Amniotic epithelial cell (primary cell): ENCODE results near the gene ZNF143.
"Not testable (repeated sequence)": the region's sequence is repeated elsewhere in the genome, so short reads cannot be mapped to it uniquely, and the experiment has no call there.

Experiments
- DNase-seq: peaks from one replicate; pipeline ENCODE4 v3.0.0-alpha.2; 2010; ENCODE audit warnings: low read depth

Gene ZNF143

DNA sequence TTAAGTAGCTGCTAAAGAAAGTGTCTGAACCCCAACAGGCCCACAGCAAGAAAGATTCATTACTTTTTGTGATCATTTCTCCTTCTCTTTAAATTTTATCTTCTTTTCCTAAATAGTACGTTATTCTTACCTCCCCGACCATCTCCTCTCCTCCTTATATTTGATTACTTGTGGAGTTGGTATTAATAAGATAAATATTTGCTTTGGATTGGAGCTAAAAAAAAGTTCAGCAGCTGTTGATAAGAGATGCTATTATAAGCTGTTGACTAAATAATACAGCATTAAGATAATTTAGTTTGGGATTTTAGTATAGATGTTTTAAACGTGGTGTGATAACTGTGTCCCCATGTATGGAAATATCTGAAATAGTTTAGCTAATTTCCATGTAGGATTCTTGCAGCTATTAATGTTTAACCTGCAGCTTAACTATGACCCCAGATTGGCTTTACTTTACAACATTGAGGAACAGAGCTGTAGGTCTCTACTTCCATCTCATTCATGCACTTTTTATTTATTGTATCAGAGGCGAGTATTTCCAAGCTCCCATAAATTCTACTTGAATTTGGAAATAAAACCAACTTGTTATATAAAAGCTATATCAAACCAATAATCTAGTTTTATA lies 37.8 kb downstream of the ZNF143 start:
- DNase-seq: no peak

DNA sequence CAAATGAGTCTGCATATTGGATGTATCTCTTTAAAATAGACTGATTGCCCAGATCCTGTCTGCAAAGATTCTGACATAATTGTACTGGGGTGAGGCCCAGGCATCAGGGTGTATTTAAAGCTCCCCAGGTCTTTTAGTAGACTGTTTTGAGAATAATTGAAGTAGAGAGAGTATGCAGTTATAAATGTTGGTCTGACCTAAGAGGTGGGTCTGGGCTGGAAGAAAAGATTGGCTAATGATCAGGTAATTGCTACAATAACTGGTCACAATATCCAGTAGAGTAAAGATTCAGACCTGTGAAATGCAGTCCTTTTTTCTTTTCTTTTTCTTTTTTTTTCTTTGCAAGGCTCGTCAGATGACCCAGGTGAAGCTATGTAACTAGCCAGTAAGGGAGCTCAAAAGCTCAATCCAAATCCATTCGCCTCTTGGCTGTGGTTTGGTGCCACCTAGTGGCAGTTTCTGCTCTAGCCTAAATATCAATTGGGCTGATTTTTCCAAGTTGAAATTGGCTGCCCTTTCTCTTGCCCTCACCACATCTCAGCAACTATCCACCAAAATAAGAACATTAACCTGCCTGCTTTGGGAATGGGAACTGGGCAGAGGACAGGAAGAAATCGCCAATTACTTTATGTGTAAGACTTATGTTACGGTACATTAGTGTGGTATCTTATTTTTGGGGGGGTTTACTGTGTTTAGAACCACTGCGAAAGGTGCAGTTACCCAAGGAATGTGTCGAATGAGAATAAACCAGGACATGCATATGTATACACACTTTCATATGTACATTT lies 45.9 kb downstream of the ZNF143 start:
- peak; percentile 73 for DNase-seq

DNA sequence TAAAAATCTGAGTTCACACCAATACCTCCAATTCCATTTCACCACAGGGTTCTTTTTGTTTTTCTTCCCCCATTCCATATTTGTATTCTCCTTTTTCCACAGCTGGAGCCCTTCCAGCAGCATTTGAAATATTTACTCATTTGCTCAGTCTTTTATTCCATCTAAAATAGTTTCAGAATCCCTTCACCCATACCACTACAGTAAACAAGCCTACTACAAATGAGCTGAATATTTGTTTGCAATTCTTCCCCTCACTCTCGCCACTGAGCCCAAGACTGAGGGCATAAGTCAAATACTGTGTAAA lies 46.4 kb downstream of the ZNF143 start:
- DNase-seq: no peak

DNA sequence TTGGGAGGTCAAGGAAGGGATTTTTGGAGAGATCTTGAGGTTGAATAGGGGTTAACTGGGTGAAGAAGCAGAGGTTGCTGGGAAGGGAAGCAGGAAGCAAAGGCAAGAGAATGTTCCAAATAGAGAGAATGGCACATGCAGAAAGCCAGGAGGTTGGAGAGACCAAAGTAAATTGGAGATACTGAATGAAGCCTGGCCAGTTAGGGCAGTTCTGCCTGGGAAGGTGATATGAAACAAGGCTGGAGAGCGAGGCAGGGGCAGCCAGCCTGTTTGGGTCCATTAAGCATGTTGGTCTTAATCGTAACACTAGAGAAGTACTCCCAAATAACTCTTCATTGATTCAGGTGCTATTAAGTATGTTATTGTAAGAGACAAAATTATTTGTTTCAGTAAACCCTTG lies 48.2 kb downstream of the ZNF143 start:
- no peak for DNase-seq

DNA sequence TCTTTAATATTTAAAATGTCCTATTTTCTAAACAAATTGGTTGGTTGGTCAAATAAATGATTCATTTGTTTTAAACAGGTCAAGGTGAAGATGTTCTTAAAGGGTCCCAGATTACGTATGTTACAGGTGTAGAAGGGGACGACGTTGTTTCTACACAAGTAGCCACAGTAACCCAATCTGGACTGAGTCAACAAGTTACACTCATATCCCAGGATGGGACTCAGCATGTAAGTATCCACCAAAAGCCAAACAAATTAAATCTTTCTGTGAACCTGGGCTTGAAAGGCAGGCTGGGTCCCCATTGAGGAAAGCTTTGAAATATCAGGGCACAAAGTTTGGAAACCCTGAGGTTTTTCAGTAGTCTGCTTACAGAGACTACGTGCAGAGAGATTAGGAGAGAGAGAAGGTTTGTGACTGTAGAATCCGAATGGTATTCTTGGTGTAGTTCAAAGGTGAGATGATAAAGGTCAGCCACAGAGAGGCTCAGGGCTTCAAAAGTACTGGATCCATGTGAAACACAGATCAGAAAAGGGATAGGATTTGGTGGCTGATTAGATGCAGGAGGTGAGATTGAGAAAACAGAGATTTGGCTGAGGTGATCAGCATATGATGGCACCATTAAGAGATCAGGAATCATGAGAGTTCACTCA lies 51.7 kb downstream of the ZNF143 start:
- no peak for DNase-seq

DNA sequence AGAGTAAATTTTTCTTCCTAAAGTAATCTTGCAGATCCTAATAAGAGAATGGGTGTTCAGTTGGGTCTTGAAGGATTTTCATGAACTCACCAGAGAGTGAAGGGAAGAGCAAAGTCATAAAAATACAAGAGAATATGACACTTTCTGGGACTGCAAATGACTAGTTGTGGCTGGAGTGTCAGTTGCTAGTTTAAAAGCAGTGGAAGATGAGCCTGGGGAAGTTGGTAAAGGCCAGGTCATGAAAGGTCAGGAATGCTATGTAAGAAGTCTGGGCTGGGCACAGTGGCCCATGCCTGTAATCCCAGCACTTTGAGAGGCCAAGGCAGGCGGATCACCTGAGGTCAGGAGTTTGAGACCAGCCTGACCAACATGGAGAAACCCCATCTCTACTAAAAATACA lies 53.8 kb downstream of the ZNF143 start:
- not testable (repeated sequence) for DNase-seq

DNA sequence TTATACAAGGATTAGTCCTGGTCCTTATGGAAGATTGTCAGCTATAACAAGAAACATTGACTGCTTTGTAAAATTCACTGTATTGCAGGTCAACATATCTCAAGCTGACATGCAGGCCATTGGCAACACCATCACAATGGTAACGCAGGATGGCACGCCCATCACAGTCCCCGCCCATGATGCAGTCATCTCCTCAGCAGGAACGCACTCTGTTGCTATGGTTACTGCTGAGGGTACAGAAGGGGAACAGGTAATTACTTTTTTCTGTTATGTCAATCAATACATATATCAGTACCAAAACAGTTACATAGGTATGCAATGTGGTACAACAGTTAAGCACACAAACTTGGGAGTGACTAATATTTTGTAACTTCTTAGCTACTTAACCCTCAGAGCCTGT lies 55.3 kb downstream of the ZNF143 start:
- no peak for DNase-seq

DNA sequence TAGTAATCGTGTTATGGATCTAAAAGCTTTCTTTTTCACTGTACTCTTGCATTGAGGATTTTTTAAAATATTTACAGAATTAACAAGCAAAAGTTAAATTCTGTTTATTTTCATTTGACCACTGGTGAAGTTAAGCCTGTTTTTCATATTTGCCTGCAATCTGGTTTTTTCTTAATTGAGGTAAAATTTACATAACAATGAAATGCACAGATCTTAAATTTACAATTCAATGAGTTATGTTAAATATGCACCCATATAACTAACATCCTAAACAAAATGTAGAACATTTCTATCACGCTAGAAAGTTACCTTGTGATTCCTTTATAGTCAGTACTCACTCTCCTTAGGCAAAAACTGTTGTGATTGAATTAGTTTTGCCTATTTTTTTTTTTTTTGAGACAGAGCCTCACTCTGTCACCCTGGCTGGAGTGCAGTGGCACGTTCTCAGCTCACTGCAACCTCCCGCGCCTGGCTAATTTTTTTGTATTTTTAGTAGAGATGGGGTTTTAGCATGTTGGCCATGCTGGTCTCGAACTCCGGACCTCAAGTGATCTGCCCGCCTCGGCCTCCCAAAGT lies 58.1 kb downstream of the ZNF143 start:
- DNase-seq: no peak

DNA sequence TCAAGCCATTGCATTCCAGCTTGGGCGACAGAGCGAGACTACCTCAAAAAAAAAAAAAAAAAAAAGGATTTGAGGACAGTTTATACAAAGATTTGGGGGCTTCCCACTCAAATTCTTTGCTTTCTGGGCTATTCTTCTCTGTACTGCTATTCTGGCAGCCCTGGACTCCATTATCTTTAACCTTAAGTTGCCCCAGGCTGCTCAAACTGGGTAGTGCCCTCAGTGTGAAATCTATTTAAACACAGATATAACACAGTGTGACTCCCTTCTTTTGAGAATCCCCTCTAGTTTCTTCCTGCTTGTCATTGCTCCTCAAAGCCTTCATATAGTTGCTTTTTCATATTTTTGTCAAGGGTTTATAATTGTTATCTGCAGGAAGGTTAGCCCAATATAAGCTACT lies 63.2 kb downstream of the ZNF143 start:
- no peak for DNase-seq

DNA sequence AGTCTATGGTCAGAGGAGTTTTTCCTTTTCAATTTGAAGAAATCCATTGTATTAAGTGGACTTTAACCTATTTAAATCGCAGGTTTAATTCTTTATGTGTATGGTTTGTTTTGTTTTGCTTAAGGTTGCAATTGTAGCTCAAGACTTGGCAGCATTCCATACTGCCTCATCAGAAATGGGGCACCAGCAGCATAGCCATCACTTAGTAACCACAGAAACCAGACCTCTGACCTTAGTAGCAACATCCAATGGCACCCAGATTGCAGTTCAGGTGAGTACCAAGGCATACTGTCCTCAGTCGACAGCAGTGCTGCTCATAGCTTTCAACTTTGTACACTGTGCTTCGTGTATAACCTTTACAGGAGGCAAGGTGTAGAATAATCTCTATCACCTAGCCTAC lies 64.3 kb downstream of the ZNF143 start:
- peak; percentile 20 for DNase-seq

DNA sequence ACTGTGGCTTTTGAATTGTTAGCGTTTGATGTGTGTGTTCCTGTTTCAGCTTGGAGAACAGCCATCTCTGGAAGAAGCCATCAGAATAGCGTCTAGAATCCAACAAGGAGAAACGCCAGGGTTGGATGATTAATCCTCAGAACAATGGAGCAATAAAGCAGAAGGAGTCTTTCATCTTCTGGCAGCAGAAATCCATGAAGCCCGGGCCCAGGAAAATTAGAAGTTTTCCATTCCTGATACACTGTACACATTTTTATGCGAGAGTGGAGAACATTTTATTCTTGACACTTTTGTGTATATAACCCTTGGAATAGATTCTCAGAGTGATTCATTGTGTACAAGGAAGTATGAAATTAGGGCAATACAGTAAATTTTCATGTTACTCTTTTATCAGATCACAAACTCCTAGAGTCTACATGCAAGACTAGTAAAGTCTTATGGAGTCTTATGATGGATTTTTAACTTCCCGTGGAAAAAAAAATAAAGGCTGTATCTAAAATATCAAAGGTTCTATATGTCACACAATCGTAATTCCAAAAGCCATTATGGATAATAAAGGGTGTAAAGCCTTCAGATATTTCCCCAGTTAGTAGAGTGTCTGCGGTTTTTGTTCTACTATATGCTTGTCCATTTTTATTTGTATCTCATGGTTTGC lies 66.8 kb downstream of the ZNF143 start:
- peak; percentile 82 for DNase-seq

DNA sequence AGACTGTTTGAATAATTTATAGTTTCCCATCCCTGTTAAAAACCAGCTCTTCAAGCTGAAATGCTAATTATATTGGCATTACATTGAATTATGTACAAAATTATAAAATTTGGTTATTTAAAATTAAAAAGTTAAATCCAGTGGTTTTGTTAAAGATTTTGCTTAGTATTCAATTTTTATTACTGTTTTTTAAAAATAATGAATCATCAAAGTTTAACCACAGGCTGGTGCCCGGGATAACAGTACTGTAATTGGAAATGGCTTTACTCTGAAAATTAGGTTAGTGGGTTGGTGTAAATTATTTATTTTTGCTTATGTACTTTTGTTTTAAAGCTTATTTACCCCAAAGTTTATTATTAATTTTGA lies 67.3 kb downstream of the ZNF143 start:
- no peak for DNase-seq

DNA sequence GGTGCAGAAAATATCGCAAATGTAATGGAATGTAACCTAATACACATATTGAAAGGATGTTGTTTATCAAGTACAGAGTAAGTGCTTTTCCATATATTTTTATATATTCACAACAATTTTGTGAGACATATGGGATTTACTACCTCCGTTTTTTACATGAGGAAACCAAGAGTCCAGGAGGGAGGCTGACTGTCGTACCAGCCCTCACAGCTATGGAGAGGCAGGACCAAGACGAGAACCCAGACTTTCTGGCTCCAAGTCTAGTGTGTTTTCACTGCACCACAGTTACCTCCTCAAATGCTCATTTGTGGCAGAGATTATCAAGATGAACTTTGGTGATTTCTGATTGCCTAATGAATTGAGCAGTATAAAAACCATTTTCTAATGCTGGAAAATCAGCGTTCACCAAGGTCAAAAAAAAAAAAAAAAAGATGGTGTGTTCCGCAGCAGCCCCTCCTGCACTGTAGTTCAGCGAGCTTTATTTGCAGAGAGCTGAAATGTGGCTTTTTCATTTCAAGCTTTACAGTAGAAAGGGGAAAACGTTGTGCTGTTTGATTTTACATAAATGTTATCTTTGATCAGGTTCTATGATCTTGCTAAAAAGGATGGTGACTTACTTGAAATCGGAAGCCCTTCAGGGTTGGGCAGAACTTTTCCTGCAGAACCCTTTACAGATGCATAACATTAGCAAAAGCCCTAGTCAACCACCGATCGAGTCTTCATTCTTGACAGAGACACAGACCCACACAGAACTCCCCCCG lies 67.9 kb downstream of the ZNF143 start:
- no peak for DNase-seq

DNA sequence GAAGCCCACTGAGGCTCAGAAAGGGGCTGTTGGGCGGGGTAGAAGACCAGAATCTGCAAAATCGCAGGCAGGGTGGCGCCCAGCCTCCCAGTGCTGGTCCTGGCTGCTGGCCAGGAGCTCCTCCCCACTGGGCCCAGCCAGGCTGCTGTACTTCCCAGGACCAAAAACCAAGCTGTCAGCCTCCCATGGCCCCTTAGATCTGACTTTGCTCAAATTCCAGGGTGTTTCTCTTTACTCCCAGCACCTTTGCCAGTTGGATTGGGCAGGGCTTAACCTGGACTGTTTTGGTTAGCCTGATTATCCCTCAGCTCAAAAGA lies 68.5 kb downstream of the ZNF143 start:
- no peak for DNase-seq

DNA sequence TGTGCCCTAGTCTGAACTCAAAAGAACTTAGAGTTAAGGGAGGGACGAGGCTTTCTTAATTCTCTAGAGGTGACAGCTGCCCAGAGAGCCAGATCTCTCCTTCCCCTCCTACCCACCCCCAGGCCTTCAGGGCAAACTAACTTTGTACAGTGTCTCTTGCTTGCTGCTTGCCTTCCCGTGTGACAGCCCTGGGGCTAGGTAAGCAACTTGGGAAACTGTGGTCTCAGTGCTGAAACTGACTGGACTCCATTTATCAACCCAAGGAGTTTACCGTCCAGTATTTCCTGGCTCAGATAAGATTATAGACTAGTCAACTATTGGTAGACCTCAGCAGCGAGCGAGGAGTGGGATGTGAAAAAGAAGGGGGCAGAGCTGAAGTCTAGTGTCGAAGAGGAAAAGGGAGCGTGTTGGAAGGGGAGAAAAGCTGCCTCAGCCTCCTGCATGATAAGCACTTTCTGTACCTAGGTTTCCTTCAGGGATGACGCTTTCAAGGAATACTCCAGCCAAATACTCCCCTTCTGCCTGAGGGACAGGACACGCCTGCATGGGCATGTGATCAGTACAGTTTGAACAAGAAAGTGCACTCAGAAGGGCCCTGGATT lies 69.3 kb downstream of the ZNF143 start:
- peak; percentile 25 for DNase-seq

DNA sequence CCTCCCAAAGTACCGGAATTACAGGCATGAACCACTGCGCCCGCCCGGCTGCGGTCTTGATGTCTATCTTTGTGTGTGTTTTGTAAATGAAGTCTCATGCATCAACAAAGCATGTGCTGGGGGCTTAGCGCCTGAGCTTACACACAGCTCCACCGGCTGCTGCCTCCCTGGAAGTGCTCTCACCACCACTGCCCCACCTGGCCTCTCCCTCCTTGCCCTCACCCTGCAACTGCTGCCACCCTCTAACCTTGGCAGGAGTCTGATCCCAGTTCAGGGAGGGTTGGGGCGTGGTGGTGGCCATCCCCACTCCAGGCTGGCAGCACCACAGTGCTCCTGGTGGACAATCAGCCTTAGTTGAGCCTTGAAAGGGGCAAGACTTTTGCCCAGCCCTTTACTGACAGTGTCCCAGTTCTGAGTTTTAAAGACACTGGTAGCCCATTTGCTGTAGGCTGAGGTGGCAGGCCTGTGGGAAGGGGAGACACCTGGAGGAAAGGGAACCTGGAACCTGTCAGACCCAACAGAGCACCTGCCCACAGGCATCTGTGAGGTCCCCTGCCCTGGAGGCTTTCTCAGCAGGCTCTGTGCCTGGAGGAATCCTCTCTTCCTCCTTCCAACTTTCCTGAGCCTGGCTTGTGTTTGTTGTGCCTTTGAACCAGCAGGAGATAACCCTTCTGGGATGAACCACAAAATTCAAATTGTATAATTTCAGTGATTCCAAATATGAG lies 70.3 kb downstream of the ZNF143 start:
- no peak for DNase-seq

DNA sequence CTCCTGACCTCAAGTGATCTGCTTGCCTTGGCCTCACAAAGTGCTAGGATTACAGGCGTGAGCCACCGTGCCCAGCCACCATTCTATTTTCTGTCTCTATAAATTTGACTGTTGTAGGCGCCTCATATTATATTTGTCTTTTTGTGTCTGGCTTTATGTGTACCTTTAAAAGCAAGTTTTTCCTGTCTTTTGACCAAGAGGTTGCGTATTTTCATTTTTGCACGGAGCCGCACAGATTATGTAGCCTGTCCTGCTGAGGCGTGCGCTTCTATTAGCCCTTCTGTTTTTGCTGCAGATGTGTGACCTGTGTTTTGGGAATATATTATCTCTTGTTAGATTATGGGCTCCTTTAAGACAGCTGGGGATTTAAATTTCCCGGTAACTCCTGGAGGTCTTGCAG lies 72.2 kb downstream of the ZNF143 start:
- no peak for DNase-seq

DNA sequence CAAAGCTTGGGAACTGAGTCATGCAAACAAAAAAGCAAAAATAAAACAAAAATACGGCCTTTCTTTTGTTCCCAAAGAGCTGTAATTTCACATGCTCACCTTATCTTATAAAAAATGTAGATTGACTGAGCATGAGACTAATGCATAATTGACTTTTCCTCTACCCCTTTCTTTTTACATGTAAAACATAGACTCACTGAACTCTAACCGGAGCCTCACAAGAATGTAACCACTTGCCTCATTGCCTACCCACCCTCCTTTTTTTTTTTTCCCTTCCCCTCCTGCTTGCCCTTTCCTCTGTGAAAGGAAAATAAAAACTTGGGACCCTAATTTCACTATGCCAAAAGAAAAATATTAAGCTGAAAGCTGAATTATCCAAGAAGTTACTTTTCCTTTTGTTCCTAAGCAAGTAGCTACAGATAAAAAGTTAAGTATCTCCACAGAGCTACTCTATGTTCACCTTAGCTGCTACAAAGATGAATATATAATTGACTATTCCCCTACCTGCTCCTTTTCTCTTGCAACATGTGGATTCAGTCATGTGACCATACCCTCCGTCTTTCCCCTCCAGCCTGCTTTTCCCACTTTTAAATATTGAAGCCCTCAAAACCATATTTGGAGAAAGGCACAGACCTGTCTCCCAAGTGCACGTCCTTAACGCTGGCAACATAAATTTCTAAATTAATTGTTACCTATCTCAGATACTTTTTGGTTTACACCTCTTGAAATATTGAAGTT lies 73.1 kb downstream of the ZNF143 start:
- DNase-seq: no peak

DNA sequence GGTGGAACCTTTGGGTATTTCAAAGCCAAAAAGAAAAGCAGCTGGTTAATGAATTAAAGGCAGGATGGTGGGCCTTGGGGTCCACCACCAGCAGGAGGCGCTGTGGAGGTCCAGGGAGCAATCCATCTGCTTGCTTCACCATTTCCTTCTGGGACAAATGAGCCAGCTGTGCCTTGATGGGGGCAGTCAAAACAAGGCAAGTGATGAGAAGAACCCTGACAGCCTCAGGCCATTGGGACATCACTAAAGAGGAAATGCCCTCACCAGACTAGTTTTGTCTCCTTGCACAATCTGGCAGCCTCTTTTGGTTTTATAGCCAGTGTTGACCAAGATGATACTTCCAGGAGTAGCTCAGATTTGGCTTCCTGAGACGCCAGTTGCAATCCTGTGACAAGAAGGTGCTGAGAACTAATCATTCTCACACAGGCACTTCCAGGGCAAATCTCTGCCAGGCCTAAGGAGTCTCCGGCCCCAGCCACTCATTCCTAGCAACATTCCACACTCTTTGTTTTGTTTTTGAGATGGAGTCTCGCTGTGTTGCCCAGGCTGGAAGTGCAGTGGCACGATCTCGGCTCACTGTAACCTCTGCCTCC lies 74.5 kb downstream of the ZNF143 start:
- DNase-seq: peak; percentile 58

DNA sequence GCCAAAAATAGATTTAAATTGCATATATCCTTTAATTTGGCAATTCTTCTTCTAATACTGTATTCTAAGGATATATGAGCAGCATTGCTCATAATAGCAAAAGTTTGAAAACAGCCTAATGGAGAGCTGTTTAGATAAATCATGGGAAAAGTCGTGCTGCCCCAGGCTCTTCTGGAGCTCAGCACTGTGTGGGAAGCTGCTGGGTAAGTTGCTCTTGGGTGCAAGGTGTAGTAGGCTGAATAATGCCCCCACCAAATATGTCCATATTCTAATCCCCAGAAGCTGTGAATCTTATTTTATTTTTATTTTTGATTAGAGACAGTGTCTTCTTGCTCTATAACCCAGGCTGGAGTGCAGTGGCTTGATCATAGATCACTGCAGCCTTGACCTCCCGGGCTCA lies 77.7 kb downstream of the ZNF143 start:
- DNase-seq: no peak
